GM19455 (cell line): ENCODE data around the gene EIF1B.
"Not testable (repeated sequence)": the region's sequence is repeated elsewhere in the genome, so short reads cannot be mapped to it uniquely, and the experiment has no call there.

ENCODE experiments used
- ATAC-seq: cut with Tn5 transposase; IDR thresholded peaks from one replicate; pipeline ENCODE4 v1.9.1; 2021; ENCODE audit not compliant: unreplicated experiment

Gene EIF1B

DNA sequence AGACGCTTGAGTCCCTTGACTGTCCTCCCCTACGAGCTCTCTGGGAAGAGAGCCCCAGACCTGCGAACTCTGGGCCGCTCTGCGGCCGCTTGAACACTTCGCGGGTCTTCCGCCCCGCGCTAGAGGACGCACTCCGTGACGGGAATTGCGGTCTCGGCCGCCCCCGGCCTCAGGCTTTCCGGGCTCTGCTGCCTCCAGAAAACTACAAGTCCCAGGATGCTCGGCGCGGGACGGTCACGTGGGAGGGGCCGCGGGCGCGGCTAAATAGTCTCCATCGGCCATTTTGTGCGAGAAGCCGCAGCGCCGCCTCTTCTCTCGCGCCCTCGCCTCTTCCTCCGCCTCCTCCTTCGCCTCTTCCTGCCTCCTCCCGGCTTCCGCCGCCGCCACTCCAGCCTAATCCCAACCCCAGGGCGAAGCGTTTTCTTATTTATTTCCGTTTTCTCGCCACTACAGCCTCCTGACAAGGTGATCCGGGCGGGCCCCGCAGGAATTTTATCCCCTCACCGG is at the start of gene EIF1B:
TSS of gene EIF1B (plus strand) at position 290 of the 507 bp plus-strand sequence. CDS start 235 bp downstream, outside the sequence.
- ATAC-seq, result peak; percentile 94

DNA sequence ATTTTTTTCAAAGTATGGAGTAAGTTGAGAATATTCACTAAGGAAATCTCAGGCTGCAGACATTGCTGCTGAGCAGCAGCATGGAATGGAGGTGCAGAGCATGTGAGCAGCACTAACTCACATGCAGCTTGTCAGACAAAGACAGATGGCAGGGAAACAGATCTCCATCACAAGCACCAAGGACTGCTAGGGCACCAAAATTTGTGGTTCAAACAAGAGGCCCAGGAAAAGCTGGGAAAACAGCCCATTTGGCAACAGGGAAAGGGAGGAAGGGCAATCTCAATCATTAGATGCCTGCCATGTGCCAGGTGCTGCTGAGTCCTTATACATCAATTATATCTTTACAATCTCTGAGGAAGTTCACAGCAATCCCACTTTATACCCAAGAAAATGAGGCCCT is 47.2 kb upstream of the EIF1B start:
- no peak for ATAC-seq

DNA sequence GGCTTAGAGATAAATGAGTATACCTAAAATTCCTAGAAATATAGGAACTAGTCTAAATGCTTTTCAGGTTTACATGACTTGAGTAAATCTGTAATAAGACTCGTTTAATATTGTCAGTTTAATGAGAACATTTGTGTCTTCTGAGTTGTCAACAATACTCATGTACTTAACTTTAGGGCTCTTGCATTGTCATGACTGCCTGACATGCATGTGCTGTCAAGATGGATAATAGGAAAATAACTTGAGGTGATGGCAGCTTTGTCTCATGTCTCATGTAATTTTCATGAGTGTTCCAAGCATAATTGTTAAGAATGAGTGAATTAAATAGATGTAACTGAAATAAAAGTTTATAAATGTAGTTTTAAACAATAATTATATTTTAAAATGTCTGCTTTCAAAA is 45.1 kb upstream of the EIF1B start:
- no peak for ATAC-seq

DNA sequence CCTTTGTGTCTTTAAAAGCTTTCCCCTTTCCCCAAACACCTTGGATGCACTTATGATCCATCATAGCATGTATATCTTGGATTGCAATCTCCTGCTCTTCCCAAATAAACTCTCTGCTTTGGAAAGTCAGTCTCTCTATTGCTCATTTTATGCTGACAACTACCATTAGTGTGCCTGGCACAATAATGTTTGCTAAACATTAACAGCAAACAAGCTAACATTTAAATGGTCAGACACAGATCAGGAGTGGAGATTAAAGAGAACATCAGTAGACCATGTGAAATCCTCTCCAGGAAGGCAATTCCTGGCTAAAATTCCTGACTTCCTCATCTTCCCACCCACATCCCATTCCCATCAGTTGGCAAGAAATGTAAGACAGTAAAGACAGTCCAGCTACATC is 44.3 kb upstream of the EIF1B start:
- no peak for ATAC-seq

DNA sequence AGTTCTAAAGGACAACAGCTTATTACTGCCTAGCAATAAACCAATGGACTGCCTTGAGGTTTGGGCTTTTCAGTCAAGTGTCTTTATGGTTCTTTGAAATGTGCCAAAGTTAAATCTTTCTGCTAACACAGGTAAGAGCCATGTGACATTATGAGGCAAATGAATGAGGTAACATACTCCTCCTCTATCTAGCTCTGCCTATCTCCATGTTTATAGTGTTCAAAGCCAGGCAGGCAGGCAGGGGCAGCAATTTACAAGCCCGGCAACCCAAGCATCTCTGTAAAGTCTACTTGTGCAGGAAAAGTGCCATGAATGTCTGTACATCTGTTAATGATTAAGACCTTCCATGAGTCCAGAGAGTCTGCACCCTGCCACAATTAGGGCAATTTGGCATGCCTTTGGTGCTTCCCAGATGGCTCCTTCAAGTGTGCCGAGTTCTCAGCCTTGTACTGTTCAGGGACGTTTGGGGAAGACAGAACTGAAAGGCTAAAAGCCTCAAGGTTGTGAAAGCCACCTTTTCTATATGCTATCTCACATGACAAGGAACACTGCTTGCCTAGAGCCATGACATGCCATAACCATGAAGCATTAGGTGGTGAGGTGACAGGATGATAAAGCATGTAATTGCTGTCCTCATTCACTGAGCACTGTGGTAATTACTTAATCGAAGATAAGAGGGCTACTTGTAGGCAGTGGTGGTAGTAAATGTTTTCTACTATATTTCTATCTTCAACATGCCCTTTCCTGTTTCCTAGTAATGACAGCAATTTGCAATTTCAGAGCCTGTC is 41.4 kb upstream of the EIF1B start:
- ATAC-seq, result no peak

DNA sequence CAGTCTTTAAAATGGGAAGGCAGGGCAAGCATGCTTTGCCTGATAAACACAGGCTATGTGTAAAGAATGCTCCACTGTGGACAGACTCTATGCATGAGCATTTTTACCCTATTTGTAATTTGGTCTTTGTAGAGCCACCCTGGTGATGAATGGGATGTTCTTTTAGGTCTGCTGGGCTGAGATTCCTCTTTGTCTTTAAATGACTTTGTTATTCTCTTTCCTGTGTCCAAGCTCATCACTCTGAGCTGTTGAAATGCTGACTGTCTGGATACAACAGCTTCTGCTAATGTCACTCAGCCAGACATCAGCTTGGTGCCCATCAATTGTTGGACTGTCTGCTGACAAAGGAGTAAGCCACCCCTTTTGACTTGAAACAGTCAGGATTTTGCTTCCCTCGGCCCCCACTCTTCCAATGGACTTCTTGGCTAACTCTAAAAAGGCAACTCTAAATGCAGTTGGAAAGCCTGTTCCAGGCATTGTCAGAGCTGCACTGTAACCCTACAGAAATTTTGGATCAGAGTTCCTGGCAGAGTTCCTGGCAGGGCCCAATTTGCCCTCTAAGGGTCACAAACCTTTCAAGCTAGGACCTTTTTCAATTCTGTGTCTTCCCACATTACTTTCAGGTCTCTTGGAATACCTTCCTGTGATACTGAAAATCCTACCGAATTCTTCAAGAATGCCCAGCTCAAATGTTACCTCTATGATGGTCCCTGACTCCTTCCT is 40.5 kb upstream of the EIF1B start:
- no peak for ATAC-seq

DNA sequence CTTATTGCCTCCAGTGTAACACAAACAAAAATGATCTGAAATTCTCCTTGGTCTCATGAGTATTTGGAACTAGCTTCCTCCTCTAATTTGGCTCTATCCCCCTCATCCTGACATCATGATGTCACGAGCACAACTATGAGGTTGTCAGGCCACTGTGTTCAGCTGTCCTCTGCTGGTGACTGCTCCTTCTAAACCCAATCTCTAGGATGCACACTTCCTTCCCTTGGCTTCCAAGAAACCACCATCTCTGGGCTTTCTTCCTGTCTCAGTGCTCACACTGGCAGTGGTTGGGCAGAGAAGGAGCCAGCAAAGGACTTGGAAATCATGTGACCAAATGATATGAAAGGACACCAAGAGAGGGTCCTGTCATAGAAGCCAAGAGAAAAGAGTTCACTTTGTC is 30.7 kb upstream of the EIF1B start:
- ATAC-seq, result no peak

DNA sequence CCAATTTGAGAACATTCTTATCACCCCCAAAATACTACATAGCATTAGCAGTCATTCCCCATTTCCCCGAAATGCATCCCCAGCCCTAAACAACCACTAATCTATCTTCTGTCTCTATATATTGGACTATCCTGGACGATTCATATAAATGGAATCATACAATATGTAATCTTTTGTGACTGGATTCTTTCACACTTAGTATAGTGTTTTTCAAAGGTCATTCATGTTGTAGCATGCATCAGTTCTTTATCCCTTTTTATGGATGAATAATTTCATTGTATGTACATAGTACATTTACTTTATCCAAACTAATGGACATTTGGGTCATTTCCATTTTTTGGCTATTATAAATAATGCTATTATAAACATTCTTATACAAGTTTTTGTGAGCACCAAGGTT is 27.5 kb upstream of the EIF1B start:
- ATAC-seq, result no peak

DNA sequence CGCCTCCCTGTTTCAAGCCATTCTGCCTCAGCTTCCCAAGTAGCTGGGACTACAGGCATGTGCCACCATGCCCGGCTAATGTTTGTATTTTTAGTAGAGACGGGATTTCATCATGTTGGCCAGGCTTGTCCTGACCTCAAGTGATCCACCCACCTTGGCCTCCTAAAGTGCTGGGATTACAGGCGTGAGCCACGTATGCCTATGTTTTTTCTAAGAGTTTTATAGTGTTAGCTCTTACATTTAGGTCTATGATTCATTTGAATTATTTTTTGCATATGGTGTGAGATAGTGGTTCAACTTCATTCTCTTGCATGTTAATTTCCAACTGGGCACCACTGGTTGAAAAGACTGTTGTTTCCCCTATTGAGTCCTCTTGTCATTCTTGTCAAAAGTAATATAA is 26.4 kb upstream of the EIF1B start:
- ATAC-seq, result not testable (repeated sequence)

DNA sequence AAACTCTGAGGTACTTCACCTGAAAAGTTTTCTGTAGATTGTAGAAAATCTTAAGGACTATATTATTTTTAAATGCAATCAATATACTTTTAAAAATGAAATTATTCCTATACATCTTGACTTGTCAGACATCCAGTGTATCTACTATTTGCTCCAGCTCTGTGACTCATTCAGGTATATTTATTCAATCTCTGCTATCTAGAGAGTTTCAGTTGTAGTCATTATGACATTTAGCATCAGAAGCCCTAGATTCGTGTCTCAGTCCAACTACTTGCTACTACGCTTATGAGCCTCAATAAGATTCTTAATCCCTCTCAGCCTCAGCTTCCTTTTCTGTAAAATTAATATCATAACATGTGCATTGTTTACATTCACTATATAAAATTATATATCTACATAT is 22.3 kb upstream of the EIF1B start:
- no peak for ATAC-seq

DNA sequence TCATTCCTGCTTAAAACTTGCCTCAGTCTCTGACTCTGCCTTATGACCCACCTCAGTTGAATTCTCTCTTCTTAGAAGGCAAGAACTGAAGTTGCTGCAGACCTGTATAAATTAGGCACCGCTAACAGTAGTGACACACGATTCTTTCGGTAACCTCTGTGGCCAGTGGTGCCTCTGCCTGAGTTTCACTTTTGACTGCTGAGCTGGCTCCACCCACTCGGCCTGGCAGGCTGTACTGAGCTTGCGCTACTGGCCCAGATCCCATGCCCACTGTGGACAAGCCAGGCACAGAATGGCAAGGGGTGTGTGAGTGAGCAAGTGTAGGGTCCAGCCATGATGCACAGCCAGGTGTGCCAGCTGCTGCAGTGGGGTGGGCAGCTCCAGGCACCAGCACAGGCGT is 19.1 kb upstream of the EIF1B start:
- ATAC-seq, result no peak

DNA sequence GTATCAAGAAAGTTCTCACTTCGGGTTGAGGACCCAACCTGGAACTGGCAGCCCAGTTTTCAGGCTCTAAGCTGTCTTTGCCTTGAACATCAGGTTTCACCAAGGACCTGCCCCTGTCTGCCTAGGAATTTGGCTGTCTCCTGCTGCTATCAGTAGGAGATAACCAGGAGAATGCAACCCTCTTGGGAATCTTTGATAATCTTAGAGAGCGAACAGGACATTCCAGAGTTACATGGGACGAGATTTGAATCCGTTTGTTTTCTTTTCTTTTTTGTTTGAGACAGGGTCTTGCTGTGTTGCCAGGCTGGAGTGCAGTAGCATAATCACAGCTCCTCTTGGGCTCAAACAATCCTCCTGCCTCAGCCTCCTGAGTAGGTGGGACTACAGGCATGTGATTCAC is 18.0 kb upstream of the EIF1B start:
- ATAC-seq, result no peak

DNA sequence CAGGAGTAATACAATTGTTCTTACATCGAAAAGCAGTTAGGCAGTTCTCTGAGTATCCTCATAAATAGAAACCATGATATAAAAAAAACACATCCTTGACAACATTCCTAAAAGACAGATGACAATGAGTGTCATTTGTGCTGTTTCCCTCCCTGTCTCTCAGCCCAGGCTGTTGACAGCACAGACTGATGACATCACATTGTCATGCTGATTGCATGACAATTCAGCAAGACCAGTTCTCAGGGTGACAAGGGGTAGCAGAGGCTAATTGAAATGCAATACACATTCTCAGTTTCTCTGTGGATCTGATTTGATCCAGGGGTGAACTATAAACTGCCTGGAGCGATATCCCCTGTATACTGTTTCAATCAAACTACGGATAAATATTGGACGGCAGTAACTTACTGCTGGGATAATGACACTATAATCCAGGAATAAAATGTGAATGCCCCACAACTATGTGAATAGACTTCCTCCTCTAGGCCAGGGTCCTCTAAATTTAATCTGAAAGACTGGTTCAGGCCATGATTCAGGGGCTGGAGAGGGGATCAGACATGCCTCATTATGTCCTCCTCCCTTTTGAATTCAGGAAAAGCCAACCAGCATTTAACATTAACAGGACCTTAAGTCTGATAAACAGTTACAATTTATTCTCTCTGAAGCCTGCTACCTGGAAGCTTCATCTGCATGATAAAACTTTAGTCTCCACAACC is 16.7 kb upstream of the EIF1B start:
- ATAC-seq, result no peak

DNA sequence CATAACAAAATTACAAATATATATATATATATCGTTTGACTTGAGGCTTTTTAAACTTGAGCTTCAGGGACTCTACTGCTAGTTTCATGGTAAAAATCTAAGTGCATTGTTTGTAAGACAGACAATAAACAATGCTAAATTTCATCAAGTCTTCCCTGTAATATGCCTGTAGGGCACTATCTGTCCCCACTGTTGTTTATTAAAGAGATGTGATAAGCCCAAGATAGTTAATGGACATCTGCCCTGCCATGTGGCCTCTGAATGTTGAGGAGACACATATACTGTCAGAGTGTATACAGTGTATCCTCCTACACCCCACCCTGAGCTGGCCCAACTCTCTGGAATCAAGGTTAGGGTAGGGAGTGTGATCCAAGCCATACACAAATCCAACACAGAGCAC is 15.1 kb upstream of the EIF1B start:
- no peak for ATAC-seq

DNA sequence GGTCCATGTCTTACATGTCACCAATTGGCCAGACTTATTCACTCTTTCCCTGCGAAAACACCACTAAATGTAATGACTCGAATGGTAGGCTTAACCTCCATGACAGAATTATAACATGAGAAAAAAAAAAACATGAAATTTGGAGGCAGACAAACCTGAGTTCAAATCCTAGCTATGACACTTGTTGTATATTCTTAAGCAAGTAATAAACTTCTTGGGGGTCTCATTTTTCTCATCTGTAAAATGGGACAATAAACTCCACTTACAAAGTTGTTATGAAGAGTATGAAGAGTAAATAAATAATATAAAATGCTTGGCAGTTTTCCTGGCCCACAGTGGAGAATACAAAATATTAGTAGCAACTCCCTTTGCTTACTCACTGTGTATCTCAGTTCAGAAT is 11.4 kb upstream of the EIF1B start:
- no peak for ATAC-seq

DNA sequence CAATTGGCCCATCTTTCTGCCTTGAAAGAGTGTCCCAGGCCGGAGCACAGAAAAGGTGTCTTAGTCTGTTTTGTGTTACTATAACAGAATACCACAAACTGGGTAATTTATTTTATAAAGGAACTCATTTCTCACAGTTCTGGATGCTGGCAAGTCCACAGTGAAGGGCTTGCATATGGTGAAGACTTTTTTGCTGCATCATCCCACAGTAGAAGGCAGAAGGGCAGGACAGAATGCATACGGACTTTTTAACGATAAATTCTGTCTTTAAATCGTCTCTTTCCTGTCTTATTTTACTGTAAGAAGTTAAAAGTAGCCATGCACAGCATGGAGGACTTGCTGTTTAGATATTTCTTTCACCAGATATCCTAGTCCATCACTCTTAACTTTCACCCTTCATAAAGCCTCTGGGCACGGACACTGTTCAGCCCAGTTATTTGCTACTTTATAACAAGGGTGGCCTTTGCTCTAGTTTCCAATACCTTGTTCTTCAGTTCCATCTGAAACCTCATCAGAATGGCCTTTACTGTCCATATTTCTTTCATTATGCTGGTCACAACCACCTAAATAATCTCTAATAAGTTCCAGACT is 10.3 kb upstream of the EIF1B start:
- ATAC-seq, result no peak

DNA sequence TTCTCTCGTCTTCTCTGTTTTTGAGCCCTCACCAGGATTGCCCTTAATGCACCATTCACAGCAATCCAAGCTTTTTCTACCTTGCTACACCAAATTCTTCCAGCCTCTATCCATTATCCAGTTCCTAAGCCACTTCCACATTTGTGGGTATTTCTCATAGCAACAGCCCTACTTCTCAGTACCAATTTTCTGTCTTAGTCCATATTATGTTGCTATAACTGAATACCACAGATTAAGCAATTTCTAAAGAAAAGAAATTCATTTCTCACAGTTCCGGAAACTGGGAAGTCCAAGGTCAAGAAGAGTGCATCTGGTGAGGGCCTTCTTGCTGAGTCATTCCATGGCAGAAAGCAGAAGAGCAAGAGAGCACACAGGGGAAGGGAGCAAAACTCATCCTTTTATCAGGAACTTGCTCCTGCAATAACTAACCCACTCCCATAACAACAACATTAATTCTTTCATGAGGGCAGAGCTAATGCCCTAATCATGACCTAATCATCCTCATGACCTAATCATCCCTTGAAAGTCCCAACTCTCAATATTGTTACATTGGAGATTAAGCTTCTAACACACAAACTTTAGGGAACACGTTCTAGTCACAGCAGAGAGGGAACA is 9.7 kb upstream of the EIF1B start:
- ATAC-seq, result no peak

DNA sequence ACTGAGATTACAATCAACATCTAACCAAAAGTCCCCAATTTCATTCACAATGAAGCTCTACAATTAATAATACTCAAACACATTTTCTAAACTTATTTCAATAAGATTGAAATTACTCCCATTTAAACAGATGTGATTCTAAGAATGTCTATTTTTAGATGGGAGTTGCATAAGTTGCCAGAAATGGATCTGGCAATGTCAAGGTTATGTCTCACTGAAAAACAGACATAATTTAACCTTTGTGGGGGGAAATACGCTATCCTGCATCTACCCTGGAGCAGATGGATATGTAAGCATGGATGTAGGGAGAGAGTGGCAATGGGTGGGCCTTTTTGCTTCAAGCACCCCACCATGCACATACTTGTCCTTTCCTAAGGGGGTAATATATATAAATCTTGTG is 6.7 kb upstream of the EIF1B start:
- ATAC-seq, result no peak

DNA sequence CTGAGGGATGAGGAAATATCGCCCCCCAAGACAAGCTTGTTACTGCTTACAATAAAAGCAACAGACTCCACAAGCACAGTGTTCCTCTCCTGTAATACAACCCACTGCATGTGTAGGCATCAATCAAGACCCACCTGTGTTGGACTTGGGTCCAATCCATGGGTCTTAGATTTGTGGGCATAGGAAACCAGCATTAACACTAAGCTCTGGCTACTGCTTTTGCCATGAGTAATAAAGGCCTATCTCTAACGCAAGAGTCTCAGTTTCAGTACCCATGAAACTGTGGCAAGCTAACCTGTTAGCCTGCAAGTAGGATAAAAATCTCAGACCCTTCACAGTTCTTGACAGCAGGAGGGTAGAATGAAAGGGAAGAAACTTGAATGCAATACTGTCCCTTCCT is 5.2 kb upstream of the EIF1B start:
- ATAC-seq, result no peak

DNA sequence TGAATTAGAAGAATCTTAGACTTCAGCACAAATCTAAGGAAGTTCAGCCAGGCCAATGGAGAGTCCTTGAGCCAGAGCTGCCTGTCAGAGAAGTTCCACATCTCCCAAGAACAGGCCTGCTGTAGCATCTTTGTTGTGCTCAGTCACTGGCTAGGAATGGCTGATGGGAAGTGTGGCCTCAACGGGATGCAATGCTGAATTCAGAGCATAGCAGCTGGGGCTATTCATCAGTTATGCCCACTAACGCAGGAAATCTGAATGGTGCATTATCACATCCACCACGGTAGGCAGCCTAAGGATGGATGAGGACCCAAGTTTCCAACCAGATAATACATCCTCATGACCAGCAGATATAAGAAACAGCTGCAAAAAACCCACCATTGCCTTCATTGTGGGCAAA is 3.2 kb upstream of the EIF1B start:
- ATAC-seq, result no peak

DNA sequence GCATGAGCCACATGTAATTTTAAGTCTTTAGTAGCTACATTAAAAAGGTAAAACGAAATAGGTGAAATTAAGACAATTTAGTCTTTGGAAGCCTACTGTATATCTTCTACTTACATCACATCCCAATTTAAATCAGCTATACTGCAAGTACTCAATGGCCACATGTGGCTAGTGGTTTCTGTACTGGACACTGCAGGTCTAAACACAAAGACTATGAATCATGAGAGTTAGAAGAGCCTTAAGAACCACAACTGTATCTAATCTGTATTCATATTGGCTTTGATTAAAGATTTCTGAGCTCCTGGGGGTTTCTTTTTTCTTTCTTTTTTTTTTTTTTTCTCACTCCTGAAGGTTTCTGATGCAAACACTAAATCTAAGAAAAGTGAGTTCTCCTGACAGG is 2.3 kb upstream of the EIF1B start:
- no peak for ATAC-seq
